ENCODE data around the gene OGA. TPM values are rescaled to one million over a fixed set of nuclear protein-coding genes. Genes with fewer than 3 reads are reported as not detected.

OGA gene
- total and polyA plus RNA-seq, 2 donors (not counting 1 experiment from before 2014, with no cell fraction given) = 128 to 418 TPM

GRCh38 chr10:101840741-101841453 lies 22.7 kb upstream of the OGA start:
- H3K36me3 ChIP-seq (replicated peaks in 1 of 2; ENCODE audit: control extremely low read depth in 1 of 2, control insufficient read depth in 1 of 2, extremely low read depth in 1 of 2, insufficient read depth in 2 of 2, low read length in 1 of 2) = peaks cover 0 to 7% of the 10 kb centered on the region in 2 experiments
- peak overlapping the region in 4 of 5 experiments; percentile 44 to 79 (median 68) for H3K4me3 ChIP-seq (ENCODE audit: control extremely low read depth in 1 of 5, extremely low read depth in 1 of 5, insufficient read depth in 1 of 5, low read depth in 2 of 5, low read length in 4 of 5)
- Mint-ChIP-seq H3K27me3 (no peaks in the 10 kb centered on the region), H3K4me1 (peaks cover 52% of the 10 kb centered on the region), H3K27ac (peak overlapping the region; percentile 92), H3K4me3 (peak overlapping the region; percentile 95), H3K9me3 (ENCODE audit: insufficient read depth) (no peaks in the 10 kb centered on the region)
- WGBS (ENCODE audit: insufficient coverage) = 7% methylated on average over 43 of the region's 46 CpGs
- H3K79me2 ChIP-seq (ENCODE audit: control insufficient read depth, insufficient read depth, low read length) = peaks cover 44% of the 10 kb centered on the region
- TF ChIP-seq CTCF (IDR thresholded peaks at IDR 0.05) (peak; percentile 91), EZH2 (IDR thresholded peaks at IDR 0.05; ENCODE audit: borderline replicate concordance, insufficient read depth, low read depth, low read length, poor library complexity, severe bottlenecking) (no peak)
- H3K4me1 ChIP-seq (ENCODE audit: control insufficient read depth in 2 of 2, insufficient read depth in 2 of 2, low read length in 2 of 2) = peaks cover 50 to 60% of the 10 kb centered on the region in 2 donors
- ATAC-seq (ENCODE audit: low read depth) = peak; percentile 59
- ChIA-PET CTCF (interaction anchor here (0.7 to 15.2 kb wide), 65 partner anchors 9 to 388 kb away, joined by 3 to 581 read pairs (median 5); partner anchors contain the start of genes ARMH3, HPS6, NPM3 and OGA), POLR2A (interaction anchor here (0.7 to 3.0 kb wide), 9 partner anchors 8 to 226 kb away, joined by 3 to 34 read pairs (median 5); partner anchors contain the start of genes ARMH3 and OGA)
- H3K27ac ChIP-seq (ENCODE audit: low read length in 2 of 2) = peak overlapping the region in 1 of 2 donors; percentile 51
- peak overlapping the region; percentile 72 for H3K9ac ChIP-seq (ENCODE audit: low read length)
- H3K27me3 ChIP-seq (replicated peaks in 1 of 4; ENCODE audit: control extremely low read depth in 1 of 4, control insufficient read depth in 3 of 4, insufficient read depth in 4 of 4, low read length in 3 of 4) = no peaks in the 10 kb centered on the region
- H3K4me2 ChIP-seq (replicated peaks; ENCODE audit: low read depth, low read length, poor library complexity, severe bottlenecking) = peak overlapping the region; percentile 98
- peak overlapping the region; percentile 68 for H2AFZ ChIP-seq (ENCODE audit: insufficient read depth, low read depth, low read length, poor library complexity, severe bottlenecking)
- H4K20me1 ChIP-seq (ENCODE audit: control insufficient read depth, insufficient read depth, low read length, poor library complexity, severe bottlenecking) = peaks cover 56% of the 10 kb centered on the region
- peaks cover 0 to 3% (median 0%) of the 10 kb centered on the region in 3 donors for H3K9me3 ChIP-seq (ENCODE audit: control extremely low read depth in 1 of 3, control insufficient read depth in 2 of 3, insufficient read depth in 1 of 3, low read length in 2 of 3)
- peak; percentile 88 for DNase-seq
- intact Hi-C loops (cut with micrococcal nuclease) = loop anchor here (1.0 to 5.0 kb wide), 8 partner anchors 10 to 276 kb away; partner anchors contain the start of gene HPS6

All from B cell (primary cell).